Epithelial cell of umbilical artery (primary cell): Measurements from ENCODE around the gene FFAR4. TPM values are rescaled to one million over a fixed set of nuclear protein-coding genes. Genes with fewer than 3 reads are reported as not detected.

ENCODE experiments used
- total RNA-seq: library from RNA; depleted of rRNA; stranded (reverse); fragments of >200 nt; gene quantifications from 2 replicates; pipeline ENCODE4 v1.2.3, GENCODE V29; 2014

The FFAR4 gene
- not detected in 2 replicates for total RNA-seq

GRCh38 chr10:93566435-93567276, at the start of gene FFAR4:
Gene FFAR4, plus strand, starts transcription at chr10:93566665. Its CDS starts 56 bp downstream, at chr10:93566721.

GRCh38 chr10:93601146-93601773, 34.8 kb downstream of the FFAR4 start, which contains the start of gene RBP4:
Gene RBP4, minus strand, starts transcription at chr10:93601235. Its CDS starts 207 bp downstream, at chr10:93601028.

GRCh38 chr10:93612311-93612710, 45.8 kb downstream of the FFAR4 start, which contains the start of gene PDE6C:
Gene PDE6C, plus strand, starts transcription at chr10:93612537. Its CDS starts 189 bp downstream, at chr10:93612726.

Other genes starting within 250 kb of the FFAR4 start
- gene MYOF, start 84.3 kb upstream of the FFAR4 start, total RNA-seq, result 169 and 214 TPM in 2 replicates
- 45.8 and 60.8 TPM in 2 replicates for gene CEP55, start 70.1 kb upstream of the FFAR4 start, total RNA-seq
- not detected in 2 replicates for gene RBP4, start 34.6 kb downstream of the FFAR4 start, total RNA-seq
- gene PDE6C, start 45.9 kb downstream of the FFAR4 start, total RNA-seq, result not detected in 2 replicates
- 5.2 and 7.9 TPM in 2 replicates for gene FRA10AC1, start 135.9 kb downstream of the FFAR4 start, total RNA-seq
- gene LGI1, start 191.3 kb downstream of the FFAR4 start, total RNA-seq, result not detected in 2 replicates